Measurements from ENCODE around the gene PLXNB3.

The PLXNB3 gene

DNA sequence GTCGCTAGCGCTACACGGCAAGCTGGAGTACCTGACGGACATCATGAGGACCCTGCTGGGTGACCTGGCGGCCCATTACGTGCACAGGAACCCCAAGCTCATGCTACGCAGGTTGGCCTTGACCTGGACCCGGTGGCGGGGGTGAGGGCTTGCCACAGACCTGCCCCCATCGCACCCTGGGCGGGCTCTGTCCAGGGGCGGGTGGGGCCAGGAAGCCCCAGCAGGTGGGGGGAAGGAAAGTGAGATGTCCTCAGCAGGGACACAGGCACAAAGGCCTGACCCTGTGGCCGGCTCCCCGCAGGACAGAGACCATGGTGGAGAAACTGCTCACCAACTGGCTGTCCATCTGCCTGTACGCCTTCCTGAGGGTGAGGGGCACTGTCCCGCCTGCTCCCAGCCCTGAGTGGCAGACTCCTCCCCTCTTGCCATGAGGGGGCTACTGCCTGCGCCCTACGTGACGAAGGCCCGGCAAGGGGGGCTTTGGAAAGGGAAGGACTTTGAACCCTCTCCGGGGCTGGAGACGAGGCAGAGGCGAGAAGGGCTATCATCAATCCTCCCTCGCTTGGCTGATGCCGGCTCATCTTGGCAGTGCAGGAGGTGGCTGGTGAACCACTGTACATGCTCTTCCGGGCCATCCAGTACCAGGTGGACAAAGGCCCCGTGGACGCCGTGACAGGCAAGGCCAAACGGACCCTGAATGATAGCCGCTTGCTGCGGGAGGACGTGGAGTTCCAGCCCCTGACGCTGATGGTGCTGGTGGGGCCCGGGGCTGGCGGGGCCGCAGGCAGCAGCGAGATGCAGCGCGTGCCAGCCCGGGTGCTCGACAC is 11.5 kb downstream of the PLXNB3 start:
- no peak for DNase-seq

DNA sequence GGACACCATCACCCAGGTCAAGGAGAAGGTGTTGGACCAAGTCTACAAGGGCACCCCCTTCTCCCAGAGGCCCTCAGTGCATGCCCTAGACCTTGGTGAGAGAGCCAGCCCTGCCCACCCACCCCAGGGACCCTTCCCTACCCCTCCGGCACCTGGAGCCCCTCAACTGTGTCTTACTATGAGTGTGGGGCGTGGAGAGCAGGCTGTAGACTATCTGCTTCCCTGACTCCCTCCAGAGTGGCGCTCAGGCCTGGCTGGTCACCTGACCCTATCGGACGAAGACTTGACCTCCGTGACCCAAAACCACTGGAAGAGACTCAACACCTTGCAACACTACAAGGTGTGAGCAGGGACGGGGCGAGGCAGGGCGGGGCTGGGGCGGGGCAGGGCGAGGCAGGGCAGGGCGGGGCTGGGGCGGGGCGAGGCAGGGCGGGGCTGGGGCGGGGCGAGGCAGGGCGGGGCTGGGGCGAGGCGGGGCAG is 12.1 kb downstream of the PLXNB3 start:
- DNase-seq, result no peak

DNA sequence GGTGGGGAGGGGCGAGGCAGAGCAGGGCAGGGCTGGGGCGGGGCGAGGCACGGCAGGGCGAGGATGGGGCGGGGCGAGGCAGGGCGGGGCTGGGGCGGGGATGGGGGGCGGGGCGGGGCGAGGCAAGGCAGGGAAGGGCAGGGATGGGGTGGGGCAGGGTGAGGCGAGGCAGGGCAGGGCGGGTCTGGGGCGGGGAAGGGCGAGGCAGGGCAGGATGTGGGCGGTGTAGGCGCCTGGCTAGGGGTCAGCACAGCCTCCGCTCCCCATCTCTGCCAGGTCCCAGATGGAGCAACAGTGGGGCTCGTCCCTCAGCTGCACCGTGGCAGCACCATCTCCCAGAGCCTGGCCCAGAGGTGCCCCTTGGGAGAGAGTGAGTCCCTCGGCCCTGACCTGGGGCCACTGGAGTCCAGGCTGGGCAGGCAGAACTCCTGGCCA is 12.6 kb downstream of the PLXNB3 start:
- DNase-seq, result peak; percentile 52

DNA sequence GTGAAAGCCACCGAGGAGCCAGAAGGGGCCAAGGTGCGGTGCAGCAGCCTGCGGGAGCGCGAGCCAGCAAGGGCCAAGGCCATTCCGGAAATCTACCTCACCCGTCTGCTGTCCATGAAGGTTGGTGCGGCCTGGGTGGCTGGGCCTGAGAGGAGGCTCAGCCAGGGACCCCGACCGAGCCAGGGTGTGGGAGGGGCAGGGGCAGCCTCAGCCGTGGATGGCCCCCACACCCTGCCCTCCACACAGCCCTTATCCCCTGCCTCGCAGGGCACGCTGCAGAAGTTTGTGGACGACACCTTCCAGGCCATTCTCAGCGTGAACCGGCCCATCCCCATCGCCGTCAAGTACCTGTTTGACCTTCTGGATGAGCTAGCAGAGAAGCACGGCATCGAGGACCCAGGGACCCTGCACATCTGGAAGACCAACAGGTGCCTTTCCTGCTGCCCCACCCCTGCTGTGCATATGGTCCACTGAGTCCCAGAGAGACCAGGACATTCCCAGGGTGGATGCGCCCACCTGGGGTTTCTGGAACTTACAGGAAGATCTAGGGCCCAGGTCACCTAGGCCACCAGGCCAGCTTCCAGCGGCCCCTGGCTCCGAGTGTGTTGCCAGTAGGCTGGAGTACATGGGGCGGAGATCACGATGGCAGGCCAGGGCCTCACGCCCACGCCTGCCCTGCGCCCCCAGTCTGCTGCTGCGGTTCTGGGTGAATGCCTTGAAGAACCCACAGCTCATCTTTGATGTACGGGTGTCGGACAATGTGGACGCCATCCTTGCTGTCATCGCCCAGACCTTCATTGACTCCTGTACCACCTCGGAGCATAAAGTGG is 13.4 kb downstream of the PLXNB3 start:
- DNase-seq, result no peak

DNA sequence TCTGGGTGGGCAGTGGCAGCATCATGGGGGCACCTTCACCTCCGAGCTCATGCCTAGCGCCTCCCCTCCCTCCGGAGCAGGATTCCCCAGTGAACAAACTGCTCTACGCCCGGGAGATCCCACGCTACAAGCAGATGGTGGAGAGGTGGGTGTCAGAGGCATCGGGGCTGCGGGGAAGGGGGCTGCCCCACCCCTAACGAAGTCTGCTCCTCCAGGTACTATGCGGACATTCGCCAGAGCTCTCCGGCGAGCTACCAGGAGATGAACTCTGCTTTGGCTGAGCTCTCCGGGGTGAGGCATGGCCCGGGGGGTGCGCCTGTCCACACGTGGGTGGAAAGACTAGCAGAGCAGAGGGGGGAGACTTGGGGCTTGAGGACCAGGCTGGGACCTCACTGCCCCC is 14.1 kb downstream of the PLXNB3 start:
- no peak for DNase-seq

DNA sequence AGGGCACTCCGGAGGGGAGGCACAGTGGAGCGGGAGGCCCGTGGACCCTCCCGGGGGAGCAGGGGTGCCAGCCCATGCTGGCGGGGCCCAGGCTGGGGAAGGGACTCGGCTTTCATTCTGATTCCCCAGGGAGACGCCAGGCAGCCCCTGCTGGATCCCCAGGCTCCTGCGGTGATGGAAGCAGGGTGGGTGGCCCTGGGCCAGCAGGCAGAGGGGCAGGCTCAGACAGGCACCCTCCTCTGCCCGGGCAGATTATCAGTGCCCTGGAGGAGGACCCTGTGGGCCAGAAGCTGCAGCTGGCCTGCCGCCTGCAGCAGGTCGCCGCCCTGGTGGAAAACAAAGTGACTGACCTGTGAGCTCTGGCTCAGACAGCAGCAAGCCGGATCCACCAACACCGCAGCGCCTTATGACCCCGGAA is 14.6 kb downstream of the PLXNB3 start:
- DNase-seq, result peak; percentile 22

DNA sequence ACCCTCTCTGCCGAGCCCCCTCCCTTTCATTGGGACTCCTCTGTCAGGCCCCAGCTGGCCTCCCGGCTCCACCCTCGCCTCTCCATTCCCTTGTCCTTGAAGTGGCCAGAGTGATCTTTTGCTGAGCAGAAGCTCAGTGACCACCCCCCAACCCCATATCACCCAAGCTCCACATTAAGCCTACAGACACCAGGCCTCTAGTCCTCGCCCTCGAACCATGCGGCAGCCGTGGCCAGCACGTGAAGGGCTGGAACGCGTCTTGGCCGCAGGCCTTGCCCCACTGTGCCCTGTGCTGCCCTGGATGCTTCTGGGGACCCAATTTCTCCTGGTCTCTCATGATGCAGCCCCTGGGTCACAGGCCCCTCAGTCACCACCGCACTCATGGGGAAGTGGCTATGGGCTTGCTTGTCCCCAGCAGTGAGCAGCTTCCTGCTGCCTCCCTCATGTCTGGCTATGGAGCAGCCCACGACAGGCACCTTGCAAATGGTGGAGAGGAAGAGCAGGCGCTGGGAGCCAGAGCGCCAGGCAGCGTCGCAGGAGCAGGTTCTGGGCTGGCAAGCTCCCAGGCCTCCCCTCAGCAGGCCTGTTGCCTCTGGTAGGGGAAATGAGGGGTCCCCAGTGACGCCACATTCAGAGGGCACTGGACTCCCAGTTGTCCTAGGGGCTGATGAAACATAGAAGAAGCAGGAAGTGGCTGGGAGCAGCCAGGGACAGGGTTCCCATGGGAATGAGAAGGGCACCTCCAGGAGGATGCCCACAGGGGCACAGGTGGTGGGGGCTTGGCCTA is 16.0 kb downstream of the PLXNB3 start:
- peak; percentile 40 for DNase-seq

DNA sequence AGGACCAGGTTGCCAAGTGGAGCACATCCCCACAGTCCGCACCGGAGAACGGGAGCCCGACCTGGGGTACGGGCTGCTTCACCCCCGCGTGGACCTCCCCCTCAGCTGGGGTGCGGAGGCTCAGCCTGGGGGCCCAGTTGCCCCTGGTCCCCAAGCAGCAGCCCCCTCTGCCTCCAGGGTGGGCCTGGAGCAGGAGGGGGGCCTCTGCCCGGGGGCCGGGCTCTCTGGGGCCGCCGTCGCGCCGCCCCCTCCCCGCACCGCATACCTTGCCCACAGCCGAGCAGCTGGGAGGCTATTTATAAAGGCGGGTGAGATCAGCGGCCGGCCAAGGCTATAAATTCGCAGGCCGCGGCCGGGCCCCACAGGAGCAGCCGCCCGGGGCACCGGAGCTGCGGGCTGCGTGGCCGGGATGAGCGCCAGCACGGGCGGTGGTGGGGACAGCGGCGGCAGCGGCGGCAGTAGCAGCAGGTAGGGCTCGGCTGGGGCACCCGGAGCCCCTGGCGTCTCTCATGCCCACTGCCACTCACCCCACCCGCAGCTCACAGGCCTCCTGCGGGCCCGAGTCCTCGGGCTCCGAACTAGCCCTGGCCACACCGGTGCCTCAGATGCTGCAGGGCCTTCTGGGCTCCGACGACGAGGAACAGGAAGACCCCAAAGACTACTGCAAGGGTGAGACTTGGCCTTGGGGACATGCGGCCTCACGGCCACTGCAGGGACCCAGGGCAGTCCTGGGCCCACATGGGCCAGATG is 16.8 kb downstream of the PLXNB3 start, which contains the start of gene SRPK3:
TSS of gene SRPK3 (plus strand) at position 364 of the 750 bp plus-strand sequence. CDS start at position 410, 46 bp downstream.
- DNase-seq, result peak; percentile 38

DNA sequence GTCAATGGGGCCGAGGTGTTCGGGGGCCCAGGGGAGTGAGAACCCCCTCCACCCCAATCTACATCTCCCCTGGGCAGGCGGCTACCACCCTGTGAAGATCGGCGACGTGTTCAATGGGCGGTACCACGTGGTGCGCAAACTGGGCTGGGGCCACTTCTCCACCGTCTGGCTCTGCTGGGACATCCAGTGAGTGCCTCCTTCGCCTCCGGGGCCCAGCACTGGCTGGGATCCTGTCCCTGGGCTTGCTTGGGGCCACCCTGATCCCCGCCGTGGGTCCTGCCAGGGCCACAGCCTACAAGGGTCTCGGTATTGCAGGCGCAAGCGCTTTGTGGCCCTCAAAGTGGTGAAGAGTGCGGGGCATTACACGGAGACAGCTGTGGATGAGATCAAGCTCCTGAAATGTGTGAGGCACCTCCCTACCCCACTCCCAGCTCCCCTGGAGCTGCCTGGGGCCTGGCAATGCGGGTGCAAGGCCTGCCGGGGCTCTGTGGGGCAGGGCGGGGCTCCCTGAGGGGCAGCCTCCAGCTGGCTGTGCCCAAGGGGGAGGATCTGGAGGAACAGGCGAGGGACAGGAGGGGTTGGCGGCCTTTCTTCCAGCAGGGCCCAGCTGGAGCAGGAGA is 17.5 kb downstream of the PLXNB3 start:
- peak; percentile 23 for DNase-seq

DNA sequence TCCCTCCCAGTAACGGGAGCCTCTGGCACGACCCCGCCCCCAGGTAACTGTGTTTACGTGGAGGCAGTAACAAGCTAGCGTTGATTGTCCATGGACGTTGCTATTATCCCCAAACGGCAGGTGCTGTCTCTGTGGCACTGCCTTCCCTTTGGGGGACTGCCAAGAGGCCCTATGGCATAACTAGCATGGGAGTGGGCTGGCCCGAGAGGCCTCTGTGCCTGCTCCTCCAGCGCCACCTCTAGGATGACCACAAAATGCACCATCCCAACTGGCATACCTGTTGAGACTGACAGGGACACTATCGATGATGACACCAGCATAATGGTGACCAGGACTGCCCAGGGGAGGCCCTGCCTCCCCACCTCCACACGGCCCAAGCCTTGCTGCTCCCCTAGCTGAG is 18.3 kb downstream of the PLXNB3 start:
- DNase-seq, result peak; percentile 91

DNA sequence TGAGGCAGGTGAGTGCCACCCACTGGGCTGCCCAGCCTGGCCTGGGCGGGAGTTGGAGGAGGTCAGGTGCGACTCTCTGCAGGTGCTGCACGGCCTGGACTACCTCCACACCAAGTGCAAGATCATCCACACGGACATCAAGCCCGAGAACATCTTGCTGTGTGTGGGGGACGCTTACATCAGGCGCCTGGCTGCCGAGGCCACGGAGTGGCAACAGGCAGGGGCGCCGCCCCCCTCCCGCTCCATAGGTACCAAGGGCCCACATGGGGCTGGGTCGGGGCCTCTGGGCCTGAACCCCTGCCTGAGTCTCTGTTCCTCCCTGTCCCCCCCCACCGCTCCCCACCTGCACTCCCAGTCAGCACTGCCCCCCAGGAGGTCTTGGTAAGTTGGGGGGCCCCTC is 18.8 kb downstream of the PLXNB3 start:
- no peak for DNase-seq

DNA sequence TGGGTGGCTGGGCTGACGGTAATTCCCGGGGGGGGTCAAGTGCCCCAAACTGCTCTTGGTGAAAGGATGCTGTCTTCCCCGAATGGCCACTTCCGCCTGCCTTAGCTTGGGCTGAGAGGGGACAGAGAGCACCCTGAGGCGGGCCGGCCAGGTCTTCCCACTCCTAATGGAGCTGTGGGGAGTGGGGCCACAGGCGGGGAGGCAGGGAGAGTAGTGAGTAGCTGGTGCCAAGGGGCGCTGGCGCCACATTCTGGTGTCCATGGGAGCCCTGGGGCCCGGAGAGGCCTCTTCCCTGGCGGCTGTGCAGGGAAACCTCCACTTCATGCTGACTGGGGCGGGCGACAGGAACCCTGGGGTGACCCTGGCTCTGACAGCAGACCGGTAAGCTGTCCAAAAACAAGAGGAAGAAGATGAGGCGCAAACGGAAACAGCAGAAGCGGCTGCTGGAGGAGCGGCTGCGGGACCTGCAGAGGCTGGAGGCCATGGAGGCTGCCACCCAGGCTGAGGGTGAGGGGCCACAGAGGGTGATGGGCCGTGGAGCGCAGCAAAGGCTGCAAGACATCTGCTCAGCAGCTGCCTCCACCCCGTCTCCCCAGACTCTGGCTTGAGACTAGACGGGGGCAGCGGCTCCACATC is 19.4 kb downstream of the PLXNB3 start:
- no peak for DNase-seq

DNA sequence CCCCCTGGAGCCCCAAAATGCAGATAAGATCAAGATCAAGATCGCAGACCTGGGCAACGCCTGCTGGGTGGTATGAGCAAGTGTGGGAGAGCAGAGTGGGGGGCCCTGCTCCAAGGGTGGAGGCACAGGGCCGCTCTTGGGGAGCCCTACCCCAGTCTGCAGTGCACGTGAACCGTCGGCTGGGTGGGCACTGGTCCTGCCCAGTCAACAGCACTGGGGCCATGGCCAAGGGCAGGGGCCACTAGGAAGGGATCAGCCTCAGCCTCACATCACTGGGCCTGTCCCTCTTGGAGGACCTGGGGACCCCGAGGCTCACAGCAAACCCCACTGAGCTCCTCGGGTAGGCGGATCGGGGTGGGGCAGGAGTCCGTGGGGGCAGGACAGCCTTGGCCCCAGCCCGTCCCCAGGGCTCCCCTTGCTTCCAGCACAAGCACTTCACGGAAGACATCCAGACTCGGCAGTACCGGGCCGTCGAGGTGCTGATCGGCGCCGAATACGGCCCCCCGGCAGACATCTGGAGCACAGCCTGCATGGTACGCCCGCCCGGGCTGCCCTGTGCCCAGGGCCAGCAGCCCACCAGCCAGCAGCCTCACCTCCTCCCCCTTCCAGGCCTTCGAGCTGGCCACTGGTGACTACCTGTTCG is 20.4 kb downstream of the PLXNB3 start:
- no peak for DNase-seq

DNA sequence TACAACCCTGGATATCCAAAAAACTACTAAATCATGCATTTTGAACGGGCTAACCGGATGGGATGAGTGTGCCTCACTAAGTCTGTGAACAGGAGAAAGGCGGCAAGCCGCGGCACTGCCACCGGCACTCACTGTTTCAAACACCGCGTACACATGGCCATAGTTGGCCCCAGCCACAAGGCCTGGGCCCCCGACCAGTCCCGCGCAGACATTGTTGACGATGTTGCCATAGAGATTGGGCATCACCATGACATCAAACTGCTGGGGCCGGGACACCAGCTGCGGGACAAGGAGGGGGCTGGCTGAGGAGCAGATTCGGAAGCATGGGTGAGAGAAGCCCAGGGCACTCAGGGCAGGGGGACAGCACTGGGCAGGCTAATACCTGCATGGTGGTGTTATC is 22.6 kb downstream of the PLXNB3 start:
- no peak for DNase-seq

DNA sequence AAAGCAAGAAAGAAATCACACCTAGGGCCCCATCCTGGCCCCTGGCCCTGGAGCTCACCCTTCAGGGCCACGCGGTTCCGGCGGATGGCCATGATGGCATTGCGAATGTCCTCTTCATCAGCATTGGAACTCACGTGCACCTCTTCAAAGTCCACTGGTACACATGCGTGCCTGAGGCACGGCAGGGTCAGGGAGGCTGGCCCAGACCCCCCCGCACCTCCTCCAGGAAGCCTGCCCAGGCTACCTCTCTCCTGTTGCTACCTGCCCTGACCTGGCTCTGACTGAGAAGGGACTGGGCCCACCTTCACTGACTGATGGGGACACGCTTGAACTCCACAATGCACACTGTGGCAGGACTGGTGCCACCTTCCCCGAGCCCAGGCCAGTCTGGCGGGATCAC is 25.6 kb downstream of the PLXNB3 start:
- DNase-seq, result no peak

DNA sequence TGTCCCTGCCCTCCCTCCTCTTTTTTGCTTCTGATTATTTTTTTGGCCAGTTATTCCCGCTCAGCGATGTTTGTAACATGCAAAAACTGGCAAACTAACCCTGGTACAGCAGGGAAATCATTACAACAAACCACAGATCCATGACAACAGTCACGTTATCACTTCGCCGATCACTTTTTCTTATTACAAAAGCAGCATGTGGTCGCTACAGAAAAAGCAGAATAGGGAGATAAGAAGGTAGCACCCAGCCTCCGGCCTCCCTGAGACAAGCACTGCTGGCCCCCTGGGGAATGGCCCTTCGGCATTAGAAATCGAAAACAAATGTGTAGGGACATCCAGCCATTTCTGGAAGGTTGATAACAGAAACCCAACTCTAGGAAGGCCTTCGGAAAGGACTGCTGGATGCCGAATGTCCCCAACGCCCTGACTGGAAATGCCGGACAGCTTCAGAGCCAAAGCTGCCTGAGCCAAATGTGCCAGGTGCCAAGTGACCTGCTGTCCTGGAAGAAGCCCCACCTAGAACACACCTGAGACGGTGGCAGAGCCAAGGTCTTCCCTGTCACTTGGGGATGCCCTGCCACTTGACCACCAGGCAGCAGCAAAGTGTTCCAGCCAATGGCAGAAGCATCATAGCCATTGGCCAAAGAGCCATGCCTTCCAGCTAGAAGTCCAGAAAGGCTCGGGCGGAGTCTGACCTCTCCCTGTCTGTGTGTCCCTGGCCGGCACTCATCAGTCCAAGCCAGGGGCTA is 27.2 kb downstream of the PLXNB3 start:
- no peak for DNase-seq

DNA sequence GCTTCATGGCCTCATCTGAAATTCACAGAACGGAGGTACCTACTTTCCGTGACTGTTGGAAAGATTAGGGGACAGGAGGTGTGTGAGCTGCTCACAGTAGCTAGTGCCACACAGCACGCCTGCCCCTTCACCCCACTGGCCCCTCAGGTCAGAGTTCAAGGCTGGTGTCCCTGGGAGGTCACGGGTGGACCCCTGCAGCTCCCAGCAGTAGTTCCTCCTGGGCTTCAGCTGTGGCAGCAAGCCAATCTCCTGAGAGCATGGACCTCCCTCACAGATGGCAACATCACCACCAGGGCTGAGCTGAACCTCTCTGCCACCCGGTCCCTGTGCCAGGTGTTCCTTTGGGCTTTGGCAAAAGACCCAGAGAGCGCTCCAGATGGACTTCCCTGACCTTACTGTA is 28.3 kb downstream of the PLXNB3 start:
- no peak for DNase-seq

DNA sequence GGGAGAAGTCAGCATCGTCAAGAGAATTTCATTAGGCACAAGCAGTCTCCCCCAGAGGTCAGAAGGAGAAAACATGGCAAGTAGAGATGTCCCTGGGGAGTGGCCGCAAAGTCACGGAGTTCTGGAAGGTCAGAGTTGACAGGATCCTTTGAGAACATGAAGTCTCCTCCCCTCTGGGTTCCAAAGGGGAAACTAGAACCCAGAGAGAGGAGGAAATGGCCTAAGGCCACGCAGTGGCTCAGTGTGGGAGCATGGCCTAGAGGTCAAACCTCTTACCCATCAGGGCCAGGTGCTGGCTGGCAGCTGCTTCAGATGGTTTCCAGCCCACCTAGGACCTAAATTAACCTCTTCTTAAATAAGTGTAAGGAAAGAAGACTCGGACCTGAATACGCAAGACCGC is 29.2 kb downstream of the PLXNB3 start:
- DNase-seq, result no peak

DNA sequence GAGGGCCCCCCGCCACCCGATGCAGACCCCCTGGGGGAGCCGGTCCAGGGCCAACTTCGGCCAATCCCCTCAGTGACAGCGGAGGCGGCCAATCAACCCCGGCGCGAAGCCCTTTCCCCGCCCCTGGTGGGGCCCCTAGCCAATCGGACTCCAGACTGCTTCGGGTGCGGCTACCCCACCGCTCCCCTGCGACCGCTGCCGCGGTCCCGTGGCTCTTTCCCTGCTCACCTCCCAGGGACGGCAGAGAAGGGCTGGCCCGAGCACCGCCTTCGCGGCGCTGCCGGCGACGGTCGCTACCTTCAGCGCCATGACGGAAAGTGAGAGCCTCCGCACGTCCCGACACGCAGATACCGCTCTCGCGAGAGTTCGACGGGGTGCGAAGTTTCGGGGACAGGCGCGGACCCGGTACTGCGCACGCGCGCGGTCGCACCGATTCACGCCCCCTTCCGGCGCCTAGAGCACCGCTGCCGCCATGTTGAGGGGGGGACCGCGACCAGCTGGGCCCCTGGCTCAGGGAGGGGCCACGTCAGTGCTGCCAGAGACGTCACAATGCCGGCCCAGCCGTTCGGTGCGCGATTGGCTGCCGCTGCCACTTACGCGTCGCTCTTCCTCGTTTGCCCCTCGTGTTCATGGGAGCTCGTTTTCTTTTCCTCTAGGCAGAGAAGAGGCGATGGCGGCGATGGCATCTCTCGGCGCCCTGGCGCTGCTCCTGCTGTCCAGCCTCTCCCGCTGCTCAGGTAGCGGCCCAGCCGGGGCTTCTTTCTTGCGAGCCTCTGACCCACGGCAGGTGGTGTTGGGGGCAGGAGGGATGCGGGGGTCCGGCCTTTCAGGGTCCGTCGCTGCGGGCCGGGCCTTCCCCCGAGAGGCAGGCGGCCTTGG is 30.2 kb downstream of the PLXNB3 start, which contains the start of the genes IDH3G and SSR4:
TSS of gene IDH3G (minus strand) at position 358 of the 879 bp plus-strand sequence. CDS start at position 309, 49 bp downstream.
TSS of gene SSR4 (plus strand) at position 651 of the 879 bp plus-strand sequence. CDS start at position 671, 20 bp downstream.
- DNase-seq, result peak; percentile 96

Data from NCI-H69 (cell line).